SU-DHL-6 (cell line): Measurements from ENCODE around the gene CD160.

Experiments
- H2AFZ ChIP-seq: fragments of 200-600 bp; sonication (generic); 2 replicates; pipeline ENCODE4 v1.6.1; 2014; ENCODE audit warnings: low read depth, mild to moderate bottlenecking, moderate library complexity, mixed read lengths, antibody characterized with exemption, low read length; ENCODE audit not compliant: severe bottlenecking
- H3F3A ChIP-seq: fragments of 200-600 bp; shearing (Covaris generic); 2 replicates; pipeline ENCODE4 v1.6.0; 2016; ENCODE audit warnings: antibody characterized with exemption, mild to moderate bottlenecking; ENCODE audit not compliant: insufficient read depth
- H3K27ac ChIP-seq: fragments of 200-600 bp; sonication (generic); 2 replicates; pipeline ENCODE4 v1.5.1; 2016; ENCODE audit warnings: low read depth, mild to moderate bottlenecking, low read length, moderate library complexity, mixed read lengths
- H3K27me3 ChIP-seq: fragments of 200-600 bp; sonication (generic), shearing (Covaris generic); 2 replicates; pipeline ENCODE4 v1.6.0; 2014; ENCODE audit warnings: mild to moderate bottlenecking, low read length
- H3K36me3 ChIP-seq: fragments of 200-600 bp; sonication (generic); 2 replicates; pipeline ENCODE4 v1.6.1; 2014; ENCODE audit warnings: mild to moderate bottlenecking, low read length, mixed read lengths
- H3K4me2 ChIP-seq: fragments of 300-600, 200-600 bp; shearing (Covaris generic), sonication (generic); 2 replicates; pipeline ENCODE4 v1.6.0; 2014; ENCODE audit warnings: low read length, low read depth, mild to moderate bottlenecking; ENCODE audit not compliant: poor library complexity, severe bottlenecking
- H3K4me3 ChIP-seq: fragments of 200-600 bp; sonication (generic); 2 replicates; pipeline ENCODE4 v1.5.1; 2014; ENCODE audit warnings: antibody characterized with exemption, low read length, mild to moderate bottlenecking, mixed read lengths; ENCODE audit not compliant: insufficient read depth, poor library complexity, severe bottlenecking
- H3K79me2 ChIP-seq: fragments of 200-600 bp; sonication (generic); 2 replicates; pipeline ENCODE4 v1.6.1; 2014; ENCODE audit warnings: mild to moderate bottlenecking, low read length, moderate library complexity; ENCODE audit not compliant: insufficient read depth
- H3K9ac ChIP-seq: fragments of 200-600 bp; sonication (generic); 2 replicates; pipeline ENCODE4 v1.7.0; 2014; ENCODE audit warnings: mild to moderate bottlenecking, low read length
- H3K9me2 ChIP-seq: fragments of 200-600 bp; sonication (generic); replicated peaks from 2 replicates; pipeline ENCODE4 v1.6.1; 2014; ENCODE audit warnings: low read length; ENCODE audit not compliant: insufficient read depth
- H3K9me3 ChIP-seq: fragments of 200-600 bp; sonication (generic); 2 replicates; pipeline ENCODE4 v1.6.1; 2014; ENCODE audit warnings: low read length, mixed read lengths; ENCODE audit not compliant: insufficient read depth
- H4K20me1 ChIP-seq: fragments of 200-600 bp; sonication (generic); 2 replicates; pipeline ENCODE4 v1.6.1; 2014; ENCODE audit warnings: low read depth, mild to moderate bottlenecking, antibody characterized with exemption, low read length, moderate library complexity, mixed read lengths
- EZH2phosphoT487 ChIP-seq: fragments of 200-600 bp; sonication (generic), shearing (Covaris generic); conservative IDR thresholded peaks from 2 replicates; pipeline ENCODE4 v1.6.1; 2018; ENCODE audit warnings: mild to moderate bottlenecking, antibody characterized with exemption, low read length, moderate library complexity, mixed read lengths
- TF ChIP-seq, protein P1 (sequence below): fragments of 200-600 bp; sonication (generic); IDR thresholded peaks from one replicate; pipeline ENCODE4 v1.5.1; 2017; ENCODE audit warnings: antibody characterized with exemption, mild to moderate bottlenecking, low read length, moderate library complexity; ENCODE audit not compliant: insufficient read depth, poor library complexity, severe bottlenecking

The CD160 gene

DNA sequence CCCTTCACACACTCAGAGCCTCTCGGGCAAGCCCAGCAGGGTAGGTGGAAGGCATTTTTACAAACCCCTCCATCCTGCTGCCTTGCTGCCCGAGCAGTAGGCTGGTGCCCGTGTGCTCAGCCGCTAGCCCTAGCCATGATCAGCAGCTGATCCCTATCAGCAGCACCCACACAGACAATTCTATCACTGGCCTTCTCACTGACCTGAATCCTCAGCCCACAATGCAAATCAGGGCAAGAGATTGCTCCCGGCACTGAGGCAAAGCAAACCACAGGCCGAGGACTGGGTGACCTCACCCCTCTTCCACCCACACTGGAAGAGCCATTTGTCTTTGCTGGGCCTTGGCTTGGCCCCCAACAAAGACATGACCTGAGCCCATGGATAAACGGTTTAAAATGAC is 11.2 kb upstream of the CD160 start:
- no peaks in the 10 kb centered on the region for H3K79me2 ChIP-seq
- no peak overlapping the region for H3K27ac ChIP-seq
- no peaks in the 10 kb centered on the region for H3K9me3 ChIP-seq
- no peak for TF ChIP-seq EZH2phosphoT487
- TF ChIP-seq, protein P1, sequence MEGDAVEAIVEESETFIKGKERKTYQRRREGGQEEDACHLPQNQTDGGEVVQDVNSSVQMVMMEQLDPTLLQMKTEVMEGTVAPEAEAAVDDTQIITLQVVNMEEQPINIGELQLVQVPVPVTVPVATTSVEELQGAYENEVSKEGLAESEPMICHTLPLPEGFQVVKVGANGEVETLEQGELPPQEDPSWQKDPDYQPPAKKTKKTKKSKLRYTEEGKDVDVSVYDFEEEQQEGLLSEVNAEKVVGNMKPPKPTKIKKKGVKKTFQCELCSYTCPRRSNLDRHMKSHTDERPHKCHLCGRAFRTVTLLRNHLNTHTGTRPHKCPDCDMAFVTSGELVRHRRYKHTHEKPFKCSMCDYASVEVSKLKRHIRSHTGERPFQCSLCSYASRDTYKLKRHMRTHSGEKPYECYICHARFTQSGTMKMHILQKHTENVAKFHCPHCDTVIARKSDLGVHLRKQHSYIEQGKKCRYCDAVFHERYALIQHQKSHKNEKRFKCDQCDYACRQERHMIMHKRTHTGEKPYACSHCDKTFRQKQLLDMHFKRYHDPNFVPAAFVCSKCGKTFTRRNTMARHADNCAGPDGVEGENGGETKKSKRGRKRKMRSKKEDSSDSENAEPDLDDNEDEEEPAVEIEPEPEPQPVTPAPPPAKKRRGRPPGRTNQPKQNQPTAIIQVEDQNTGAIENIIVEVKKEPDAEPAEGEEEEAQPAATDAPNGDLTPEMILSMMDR: no peak
- H3F3A ChIP-seq: no peaks in the 10 kb centered on the region
- no peak overlapping the region for H3K4me2 ChIP-seq
- no peak overlapping the region for H3K4me3 ChIP-seq
- no peaks in the 10 kb centered on the region for H4K20me1 ChIP-seq
- no peak overlapping the region for H2AFZ ChIP-seq
- H3K9ac ChIP-seq: no peak overlapping the region
- H3K9me2 ChIP-seq: no peaks in the 10 kb centered on the region
- H3K36me3 ChIP-seq: no peaks in the 10 kb centered on the region
- no peaks in the 10 kb centered on the region for H3K27me3 ChIP-seq

DNA sequence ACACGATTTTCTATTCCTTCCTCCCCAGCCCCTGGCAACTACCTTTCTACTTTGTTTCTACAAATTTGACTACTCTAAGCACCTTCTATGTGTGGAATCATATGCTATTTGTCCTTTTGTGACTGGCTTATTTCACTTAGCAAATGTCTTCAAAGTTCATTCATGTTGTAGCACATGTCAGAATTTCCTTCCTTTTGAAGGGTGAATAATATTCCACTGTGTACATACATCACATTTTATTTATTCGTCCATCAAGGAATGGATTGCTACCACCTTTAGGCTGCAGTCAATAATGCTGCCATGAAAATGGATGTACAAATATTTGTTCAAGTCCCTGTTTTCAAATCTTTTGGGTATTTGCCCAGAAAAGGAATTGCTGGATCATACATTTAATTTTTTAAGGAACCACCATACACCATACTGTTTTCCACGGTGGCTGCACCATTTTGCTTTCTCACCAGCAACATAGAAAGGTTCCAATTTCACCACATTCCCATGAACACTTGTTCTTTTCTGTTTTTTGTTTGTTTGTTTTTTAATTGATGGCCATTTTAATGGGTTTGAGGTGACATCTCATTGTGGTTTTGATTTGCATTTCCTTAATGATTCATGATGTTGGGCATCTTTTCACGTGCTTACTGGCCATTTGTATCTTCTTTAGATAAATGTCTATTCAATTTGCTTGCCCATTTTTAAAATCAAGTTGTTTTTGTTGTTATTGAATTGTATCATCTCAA is 8.8 kb upstream of the CD160 start:
- Histone ChIP-seq H4K20me1 (no peaks in the 10 kb centered on the region), H3K9me2 (no peaks in the 10 kb centered on the region), H3K4me3 (no peak overlapping the region), H3F3A (no peaks in the 10 kb centered on the region), H3K9ac (no peak overlapping the region), H3K36me3 (no peaks in the 10 kb centered on the region), H3K79me2 (no peaks in the 10 kb centered on the region), H3K27me3 (no peaks in the 10 kb centered on the region), H3K27ac (no peak overlapping the region), H3K4me2 (no peak overlapping the region), H2AFZ (no peak overlapping the region), H3K9me3 (no peaks in the 10 kb centered on the region)
- TF ChIP-seq, protein P1: no peak
- no peak for TF ChIP-seq EZH2phosphoT487

GRCh38 chr1:145711213-145711651 is 8.1 kb upstream of the CD160 start:
- Histone ChIP-seq H3K4me2 (no peak overlapping the region), H2AFZ (no peak overlapping the region), H3K4me3 (no peak overlapping the region), H3K27me3 (no peaks in the 10 kb centered on the region), H3K9me2 (no peaks in the 10 kb centered on the region), H3K9ac (no peak overlapping the region), H3K36me3 (no peaks in the 10 kb centered on the region), H3F3A (no peaks in the 10 kb centered on the region), H3K27ac (no peak overlapping the region), H3K9me3 (no peaks in the 10 kb centered on the region), H4K20me1 (no peaks in the 10 kb centered on the region), H3K79me2 (no peaks in the 10 kb centered on the region)
- TF ChIP-seq EZH2phosphoT487: no peak
- TF ChIP-seq, protein P1: no peak
